ENCODE results near the gene ARHGAP10.

DNA sequence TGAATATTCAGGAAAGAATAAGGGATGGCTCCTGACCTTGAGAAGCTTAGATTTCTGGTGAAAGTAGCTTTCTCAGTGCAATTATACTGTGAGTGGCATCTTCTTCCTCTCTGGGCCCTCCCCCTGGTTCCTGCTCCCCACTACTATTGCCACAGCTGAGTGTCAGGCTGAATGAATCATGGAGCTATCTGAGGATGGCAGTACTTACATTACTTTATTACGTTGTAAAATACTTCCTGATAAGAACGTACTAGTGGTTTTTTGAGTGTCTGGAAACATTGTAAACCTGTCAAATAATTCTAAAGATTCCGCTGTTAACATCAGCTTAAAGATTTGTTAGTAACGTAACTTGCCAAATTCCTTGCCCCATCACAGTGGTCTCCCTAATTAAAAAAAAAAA, 36.2 kb downstream of the ARHGAP10 start:
- TF ChIP-seq, protein P1, sequence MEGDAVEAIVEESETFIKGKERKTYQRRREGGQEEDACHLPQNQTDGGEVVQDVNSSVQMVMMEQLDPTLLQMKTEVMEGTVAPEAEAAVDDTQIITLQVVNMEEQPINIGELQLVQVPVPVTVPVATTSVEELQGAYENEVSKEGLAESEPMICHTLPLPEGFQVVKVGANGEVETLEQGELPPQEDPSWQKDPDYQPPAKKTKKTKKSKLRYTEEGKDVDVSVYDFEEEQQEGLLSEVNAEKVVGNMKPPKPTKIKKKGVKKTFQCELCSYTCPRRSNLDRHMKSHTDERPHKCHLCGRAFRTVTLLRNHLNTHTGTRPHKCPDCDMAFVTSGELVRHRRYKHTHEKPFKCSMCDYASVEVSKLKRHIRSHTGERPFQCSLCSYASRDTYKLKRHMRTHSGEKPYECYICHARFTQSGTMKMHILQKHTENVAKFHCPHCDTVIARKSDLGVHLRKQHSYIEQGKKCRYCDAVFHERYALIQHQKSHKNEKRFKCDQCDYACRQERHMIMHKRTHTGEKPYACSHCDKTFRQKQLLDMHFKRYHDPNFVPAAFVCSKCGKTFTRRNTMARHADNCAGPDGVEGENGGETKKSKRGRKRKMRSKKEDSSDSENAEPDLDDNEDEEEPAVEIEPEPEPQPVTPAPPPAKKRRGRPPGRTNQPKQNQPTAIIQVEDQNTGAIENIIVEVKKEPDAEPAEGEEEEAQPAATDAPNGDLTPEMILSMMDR (IDR thresholded peaks at IDR 0.05): no peak
- TF ChIP-seq POLR2AphosphoS5 (IDR thresholded peaks at IDR 0.05; ENCODE audit: low read depth, low read length) (no peak), REST (IDR thresholded peaks at IDR 0.05; ENCODE audit: insufficient read depth in 1 of 2, low read depth in 2 of 2, low read length in 1 of 2) (no peak), TCF7L2 (IDR thresholded peaks at IDR 0.05; ENCODE audit: low read depth, low read length) (no peak)

Data from Panc1 (cell line).